ENCODE results near the gene SEMA4G.

- TF ChIP-seq CTCF (IDR thresholded peaks at IDR 0.05; ENCODE audit: low read length) (no peak), EZH2 (optimal IDR thresholded peaks at IDR 0.05; ENCODE audit: low read depth, low read length) (no peak)
Measured at GRCh38 chr10:100923580-100923979, 45.7 kb upstream of the SEMA4G start.
